Stimulated activated CD4-positive, alpha-beta T cell treated with anti-CD3 and anti-CD28 coated beads, Interleukin-4, amount 100 ng/mL, for 1 hour (primary cell): ENCODE results near the gene CERCAM.
"Not testable (repeated sequence)": the region's sequence is repeated elsewhere in the genome, so short reads cannot be mapped to it uniquely, and the experiment has no call there.

ENCODE experiments used
- DNase-seq: peaks from one replicate; pipeline ENCODE4 v3.0.0-alpha.2; 2020

CERCAM gene

GRCh38 chr9:128393970-128394369, 26.7 kb upstream of the CERCAM start:
- DNase-seq, result no peak

DNA sequence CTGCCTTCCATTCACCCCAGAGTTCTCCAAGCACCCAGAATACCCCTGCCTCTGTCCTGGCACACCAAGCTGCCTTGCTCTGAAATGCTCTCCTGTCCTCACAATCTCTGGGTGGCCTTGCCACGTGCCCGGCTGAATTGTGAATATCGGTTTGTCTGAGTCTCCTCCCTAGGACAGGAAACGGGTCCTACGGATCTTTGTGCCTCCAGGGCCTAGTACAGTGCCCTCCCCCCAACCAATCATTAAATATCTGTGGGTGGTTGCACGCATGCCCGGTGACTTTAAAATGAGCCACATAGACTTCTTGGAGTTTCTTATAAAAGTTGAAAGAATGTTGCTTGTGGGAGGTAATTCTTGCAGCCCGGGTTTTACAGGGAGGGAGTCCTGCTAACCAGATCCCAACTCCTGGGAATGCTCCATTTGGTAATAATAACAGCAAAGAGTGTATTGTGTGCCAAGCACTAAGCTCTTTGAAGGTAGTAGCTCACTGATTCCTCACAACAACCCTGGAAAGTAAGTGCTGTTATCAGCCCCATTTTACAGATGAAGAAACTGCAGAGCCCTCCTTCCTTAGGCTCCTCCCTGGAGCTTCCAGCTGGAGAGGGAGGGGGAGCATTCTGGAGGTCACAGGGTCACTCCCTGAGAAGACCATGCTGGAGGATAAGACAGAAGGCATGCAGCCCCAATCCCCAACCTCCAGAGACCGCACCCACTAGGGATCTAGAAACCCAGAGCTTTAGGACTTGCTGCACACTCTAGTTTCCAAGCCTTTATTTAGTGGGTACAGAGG, 26.1 kb upstream of the CERCAM start:
- no peak for DNase-seq

GRCh38 chr9:128396970-128397613, 23.6 kb upstream of the CERCAM start:
- DNase-seq, result no peak

GRCh38 chr9:128397831-128398230, 22.8 kb upstream of the CERCAM start:
- no peak for DNase-seq

- DNase-seq, result no peak
These were observed 20.8 kb upstream of the CERCAM start for GRCh38 chr9:128399861-128400260.

DNA sequence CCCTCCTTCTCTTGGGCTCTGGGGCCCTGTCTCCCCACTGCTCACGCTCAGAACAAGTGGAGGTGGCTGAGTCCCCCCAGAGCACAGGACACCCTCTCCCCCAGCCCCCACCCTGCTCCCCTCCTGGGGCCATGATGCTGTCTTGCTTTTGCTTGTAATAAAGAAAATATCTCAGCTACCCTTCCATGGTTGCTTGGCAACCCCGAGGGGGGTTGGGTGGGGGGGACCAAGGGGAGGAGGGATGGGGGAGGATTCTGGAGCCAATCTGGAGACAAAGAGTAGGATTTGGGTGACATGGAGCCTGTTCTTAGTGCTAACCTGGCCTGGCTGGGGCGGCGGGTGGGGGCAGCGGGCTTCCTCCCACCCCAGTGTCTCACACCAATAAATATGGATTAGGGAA, 16.1 kb upstream of the CERCAM start:
- no peak for DNase-seq

DNA sequence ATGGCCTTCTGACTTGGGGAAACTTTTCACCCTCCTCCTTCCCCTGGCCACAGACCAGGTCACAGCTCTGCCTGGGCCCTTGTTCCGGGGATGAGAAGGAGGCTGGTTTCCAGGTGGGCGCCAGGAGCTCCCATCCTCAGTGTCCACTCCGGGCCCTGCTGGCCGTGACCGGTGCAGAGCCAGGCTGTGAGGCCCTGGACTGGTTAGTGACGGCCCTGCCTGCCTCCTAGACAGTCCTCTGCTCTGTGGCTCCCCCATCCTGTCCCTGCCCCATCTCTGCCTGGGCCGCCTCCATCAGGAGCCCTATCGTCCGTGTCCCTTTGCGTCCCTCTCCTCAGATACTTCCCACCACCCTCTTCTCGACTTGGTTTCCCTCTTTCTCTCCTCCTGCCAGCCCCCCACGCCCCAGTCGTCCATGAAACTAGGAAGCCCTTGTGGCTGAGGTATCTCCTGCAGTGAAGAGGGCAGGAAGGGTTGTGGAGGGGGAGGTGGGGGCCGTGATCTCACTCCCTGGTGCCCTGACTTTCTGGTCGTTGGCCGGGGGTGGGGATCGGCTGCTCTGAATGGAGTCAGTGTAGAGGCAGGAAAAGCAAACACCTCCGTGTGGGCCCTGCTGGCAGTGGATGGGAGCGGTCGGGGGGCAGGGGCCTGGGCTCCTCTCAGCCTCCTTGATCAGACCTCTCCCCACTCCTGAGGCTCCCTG, 15.4 kb upstream of the CERCAM start:
- DNase-seq, result no peak

- no peak for DNase-seq
These were observed 14.9 kb upstream of the CERCAM start for GRCh38 chr9:128405780-128406171.

DNA sequence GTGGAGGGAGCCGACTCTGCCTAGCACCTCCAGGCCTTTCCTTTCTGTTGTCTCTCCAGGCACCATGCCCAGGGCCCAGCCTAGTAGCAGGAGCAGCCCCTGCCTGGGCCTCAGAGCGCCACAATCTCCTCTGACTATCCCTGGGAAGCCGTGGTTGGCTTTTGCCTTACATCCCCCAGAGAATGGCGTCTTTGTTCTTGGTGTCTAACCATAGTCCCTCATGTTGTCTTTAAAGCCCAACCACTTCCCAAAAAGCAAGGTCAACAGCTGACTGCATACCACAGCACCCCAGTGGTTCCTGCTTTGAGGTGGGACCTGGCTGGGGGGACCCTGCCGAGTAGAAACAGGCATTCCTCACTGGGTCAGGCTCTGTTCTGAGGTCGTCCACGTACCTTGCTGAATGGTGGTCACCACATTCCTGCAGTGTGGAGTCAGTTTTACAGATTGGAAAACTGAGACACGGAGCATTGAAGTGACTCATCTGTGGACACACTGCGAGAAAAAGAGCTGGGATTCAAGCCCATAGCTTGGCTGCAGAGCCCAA, 13.7 kb upstream of the CERCAM start:
- no peak for DNase-seq

GRCh38 chr9:128408963-128409431, 11.7 kb upstream of the CERCAM start:
- DNase-seq, result no peak

- no peak for DNase-seq
These were observed 11.2 kb upstream of the CERCAM start for GRCh38 chr9:128409450-128409849.

DNA sequence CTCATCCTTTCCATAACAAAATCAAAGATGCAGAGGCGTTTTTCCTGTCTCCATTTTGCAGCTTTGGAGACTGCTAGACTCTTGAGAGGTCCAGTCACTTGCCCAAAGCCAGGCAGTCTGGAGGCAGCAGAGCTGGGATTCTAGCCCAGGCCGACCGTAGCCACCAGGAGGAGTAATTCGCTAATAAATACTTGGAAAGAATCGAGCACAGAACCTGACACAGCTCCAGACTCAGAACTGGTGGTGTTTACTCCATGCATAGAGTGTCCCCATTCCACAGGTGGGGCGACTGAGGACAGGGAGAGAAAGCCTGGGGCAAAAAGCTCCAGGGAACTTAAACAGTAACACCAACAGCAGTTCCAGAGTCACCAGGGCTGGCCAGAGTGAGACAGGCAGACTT, 10.7 kb upstream of the CERCAM start:
- DNase-seq, result no peak

GRCh38 chr9:128411364-128412119, 9.1 kb upstream of the CERCAM start:
- no peak for DNase-seq

DNA sequence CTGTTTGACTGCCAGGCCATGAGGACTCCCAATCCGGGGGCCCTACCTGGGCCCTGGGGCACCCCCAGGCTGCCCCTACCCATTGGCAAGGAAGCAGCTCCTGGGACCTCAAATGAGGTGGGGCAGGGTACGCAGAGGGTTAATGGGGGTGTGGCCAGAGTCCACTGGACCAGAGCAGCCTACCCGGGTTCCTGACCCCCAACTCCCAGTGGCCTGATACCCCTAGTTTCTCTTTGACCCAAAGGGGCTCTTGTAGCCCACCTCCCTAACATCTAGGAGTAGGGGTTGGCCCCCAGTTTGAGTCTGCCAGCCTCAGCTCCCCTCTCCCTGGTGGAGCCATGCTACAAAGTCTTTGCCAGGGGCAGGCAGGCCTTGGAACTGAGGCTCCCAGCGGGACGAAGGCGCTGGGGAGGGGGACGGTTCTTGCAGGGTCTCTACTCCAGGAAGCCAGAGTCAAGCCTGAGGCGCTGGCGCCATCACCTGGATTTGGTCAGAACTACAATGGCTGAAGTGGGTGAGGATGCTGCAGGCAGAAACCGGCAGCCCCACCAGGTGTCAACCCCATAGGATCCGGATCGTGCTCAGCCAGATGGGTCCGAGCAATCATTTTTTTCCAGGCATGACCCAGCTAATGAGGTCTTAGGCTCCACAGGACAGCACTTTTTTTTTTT, 8.4 kb upstream of the CERCAM start:
- peak; percentile 44 for DNase-seq

- DNase-seq, result not testable (repeated sequence)
These were observed 6.9 kb upstream of the CERCAM start for GRCh38 chr9:128413728-128414127.

DNA sequence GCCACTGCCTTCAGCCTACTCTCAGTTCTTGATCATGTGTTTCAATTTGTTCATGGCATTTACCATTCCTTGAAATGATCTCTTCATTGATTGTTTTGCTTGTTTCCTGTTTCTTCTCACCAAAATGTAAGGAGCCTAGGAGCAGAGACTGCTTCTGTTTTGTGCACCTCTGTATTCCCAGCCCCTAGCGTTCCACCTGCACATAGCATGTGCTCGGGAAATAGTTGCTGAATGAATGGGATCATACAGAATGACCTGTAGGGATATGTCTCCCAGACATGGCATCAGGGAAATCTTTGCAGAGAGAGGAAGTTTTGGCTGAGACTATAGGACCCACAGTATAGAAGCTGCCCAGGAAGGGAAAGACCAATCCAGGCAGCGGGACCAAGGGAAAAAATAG, 6.2 kb upstream of the CERCAM start:
- no peak for DNase-seq

GRCh38 chr9:128415281-128415680, 5.4 kb upstream of the CERCAM start:
- DNase-seq, result no peak

DNA sequence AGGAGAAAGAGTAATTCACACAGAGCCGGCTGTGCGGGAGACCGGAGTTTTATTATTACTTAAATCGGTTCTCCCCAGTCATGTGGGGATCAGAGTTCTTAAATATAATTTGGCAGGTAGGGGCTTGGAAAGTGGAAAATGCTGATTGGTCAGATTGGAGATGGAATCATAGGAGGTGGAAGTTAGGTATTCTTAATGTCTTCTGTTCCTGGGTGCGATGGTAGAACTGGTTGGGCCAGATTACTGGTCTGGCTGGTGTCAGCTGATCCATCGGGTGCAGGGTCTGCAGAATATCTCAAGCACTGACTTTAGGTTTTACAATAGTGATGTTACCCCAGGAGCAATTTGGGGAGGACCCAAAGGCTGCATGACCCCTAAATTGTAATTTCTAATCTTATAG, 4.6 kb upstream of the CERCAM start:
- DNase-seq, result no peak

DNA sequence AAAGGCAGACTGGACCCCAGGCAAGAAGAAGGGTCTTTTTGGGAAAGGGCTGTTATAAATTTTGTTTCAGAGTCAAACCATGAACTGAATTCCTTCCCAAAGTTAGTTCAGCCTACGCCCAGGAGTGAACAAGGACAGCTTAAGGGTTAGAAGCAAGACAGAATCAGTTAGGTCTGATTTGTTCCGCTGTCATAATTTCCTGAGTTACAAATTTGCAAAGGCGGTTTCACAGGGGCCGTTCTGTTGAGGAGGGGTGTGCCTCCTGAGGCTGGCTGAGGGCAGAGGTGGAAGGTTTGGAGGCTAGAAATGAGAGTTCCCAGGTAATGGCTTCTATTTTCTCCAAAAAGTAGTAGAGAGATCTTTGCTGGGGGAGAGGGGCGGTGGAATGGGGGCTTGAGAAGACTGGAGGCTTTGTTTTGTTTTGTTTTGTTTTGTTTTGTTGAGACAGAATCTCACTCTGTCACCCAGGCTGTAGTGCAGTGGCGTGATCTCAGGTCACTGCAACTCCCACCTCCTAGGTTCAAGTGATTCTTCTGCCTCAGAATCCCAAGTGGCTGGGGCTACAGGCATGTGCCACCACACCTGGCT, 4.1 kb upstream of the CERCAM start:
- DNase-seq, result no peak

- DNase-seq, result no peak
These were observed 1.4 kb upstream of the CERCAM start for GRCh38 chr9:128419061-128419925.
